GM10248 (cell line): ENCODE measurements around the gene ZNF564.

Experiments
- CTCF ChIA-PET: fragments of 300-600 bp; sonication (Branson Sonifier 250); formaldehyde crosslinking; extraction: SDS; loops from one replicate; lab custom pipeline; 2021; ENCODE audit warnings: antibody characterized with exemption; lab: Yijun Ruan, JAX
- POLR2A ChIA-PET: fragments of 350-650 bp; sonication (Branson Sonifier 250); formaldehyde crosslinking; extraction: SDS; loops from one replicate; lab custom pipeline; 2020; ENCODE audit warnings: antibody characterized with exemption; lab: Yijun Ruan, JAX
- DNase-seq: peaks from one replicate; pipeline ENCODE4 v3.0.0; 2012; ENCODE audit errors: extremely low spot score
- TF ChIP-seq, protein P1 (sequence below): IDR thresholded peaks from 2 replicates; pipeline ENCODE4 v1.5.1; 2012; ENCODE audit warnings: mild to moderate bottlenecking, low read depth; ENCODE audit errors: extremely low read depth, missing control alignments, control extremely low read depth

The ZNF564 gene

GRCh38 chr19:12478234-12478941 is 72.9 kb downstream of the ZNF564 start:
- TF ChIP-seq, protein P1, sequence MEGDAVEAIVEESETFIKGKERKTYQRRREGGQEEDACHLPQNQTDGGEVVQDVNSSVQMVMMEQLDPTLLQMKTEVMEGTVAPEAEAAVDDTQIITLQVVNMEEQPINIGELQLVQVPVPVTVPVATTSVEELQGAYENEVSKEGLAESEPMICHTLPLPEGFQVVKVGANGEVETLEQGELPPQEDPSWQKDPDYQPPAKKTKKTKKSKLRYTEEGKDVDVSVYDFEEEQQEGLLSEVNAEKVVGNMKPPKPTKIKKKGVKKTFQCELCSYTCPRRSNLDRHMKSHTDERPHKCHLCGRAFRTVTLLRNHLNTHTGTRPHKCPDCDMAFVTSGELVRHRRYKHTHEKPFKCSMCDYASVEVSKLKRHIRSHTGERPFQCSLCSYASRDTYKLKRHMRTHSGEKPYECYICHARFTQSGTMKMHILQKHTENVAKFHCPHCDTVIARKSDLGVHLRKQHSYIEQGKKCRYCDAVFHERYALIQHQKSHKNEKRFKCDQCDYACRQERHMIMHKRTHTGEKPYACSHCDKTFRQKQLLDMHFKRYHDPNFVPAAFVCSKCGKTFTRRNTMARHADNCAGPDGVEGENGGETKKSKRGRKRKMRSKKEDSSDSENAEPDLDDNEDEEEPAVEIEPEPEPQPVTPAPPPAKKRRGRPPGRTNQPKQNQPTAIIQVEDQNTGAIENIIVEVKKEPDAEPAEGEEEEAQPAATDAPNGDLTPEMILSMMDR, result no peak
- ChIA-PET POLR2A (no interaction called here), CTCF (interaction anchor here (1.3 kb wide), 1 partner anchor 17 kb away, joined by 3 read pairs; no protein-coding TSS in a partner anchor)
- no peak for DNase-seq
